GM21529 (cell line): ENCODE measurements around the gene DCST1.

Experiments
- ATAC-seq: cut with Tn5 transposase; IDR thresholded peaks from one replicate; pipeline ENCODE4 v1.9.1; 2021; ENCODE audit not compliant: unreplicated experiment

Gene DCST1

DNA sequence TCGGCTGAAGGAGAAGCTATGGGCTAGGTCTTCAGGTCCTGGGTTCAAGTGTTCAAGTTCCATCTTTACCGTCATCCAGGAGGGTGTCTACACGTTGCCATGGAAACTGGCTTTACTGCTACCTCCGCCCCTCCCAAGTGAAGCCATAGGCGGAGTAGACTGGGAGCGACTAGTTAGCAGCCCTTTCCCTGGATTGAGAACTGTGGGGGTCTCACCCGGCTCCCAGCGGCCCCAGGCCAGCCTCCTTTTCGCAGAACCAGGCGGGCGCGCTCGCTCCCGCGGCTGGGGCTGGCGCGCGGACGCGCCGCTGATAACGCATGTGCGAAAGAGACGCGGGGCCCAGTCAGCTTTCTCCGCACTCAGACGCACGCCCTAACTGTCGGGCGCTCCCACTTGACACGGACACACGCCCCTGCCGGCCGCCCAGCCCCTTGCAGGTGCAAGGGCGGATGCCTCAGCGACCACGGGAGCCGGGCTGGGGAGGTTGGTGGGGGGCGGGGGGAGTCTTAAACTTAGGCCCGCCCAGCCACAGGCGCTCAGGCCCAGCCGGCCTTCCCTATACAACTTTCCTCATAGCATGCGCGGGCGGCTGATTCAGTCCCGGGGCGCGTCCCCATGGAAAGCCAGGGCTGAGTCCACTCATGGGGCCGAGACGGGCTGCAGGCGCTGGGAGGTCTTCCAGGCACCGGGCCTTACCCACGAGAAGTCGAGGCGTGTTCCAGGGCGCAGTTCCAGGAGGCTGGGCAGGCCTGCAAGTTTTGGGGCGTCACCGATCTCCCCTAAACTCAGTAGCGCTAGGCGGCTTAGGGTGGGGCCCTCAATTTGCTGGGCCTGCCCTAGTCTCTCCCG lies 37.3 kb downstream of the DCST1 start:
- ATAC-seq = peak; percentile 64

DNA sequence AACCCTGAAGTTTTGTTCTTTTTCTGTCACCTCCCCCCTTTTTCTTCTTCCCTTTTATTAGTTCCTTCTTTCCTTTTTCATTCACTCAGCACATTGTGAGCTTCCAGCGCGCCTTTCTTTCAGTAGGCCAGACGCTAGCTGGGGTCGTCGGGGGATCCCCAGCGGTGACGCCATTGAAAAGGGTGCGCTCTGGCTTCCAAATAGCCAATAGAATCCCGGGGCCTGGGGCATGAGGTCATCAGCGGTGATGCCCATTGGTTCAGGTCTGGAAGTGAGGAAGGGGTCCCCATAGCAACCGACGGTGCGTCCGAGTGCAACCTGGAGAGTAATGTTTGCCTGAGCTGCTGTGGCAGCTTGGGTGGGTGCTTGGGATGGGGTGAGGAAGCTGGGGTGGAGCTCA lies 38.1 kb downstream of the DCST1 start:
- no peak for ATAC-seq

DNA sequence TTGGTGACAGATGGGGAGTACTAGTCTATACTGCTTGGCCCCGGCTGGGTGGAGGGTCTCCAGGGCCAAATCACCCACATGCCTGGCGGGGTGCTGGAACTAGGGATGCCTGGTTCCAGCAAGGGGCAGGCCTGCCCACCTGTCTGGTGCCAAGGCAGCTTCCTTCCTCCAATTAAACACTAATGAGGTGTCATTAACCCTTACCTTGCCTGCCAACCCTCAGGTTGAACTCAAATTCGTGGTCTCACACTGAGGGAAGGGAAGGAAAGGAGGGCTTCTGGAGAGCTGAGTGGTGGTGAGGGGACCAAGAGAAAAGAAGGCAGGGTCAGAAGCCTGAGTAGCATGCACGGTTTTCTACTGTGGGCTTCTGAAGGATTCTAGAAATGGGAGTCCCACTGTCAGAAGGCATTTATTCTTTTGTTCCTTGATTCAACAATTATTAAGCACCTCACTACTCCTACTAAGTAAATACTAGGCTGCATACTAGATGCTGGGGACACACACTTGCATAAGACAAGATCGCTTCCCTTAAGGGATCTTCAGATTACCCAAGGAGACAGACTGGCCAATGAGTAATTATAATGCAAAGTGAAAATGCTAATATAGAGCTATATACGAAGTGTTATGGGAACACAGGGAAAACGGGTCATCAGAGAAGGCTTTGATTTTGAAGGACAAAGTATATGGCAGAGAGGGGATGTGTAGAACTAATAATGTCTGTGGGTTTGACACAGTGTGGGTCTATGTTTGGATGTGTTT lies 39.1 kb downstream of the DCST1 start:
- no peak for ATAC-seq

- no peak for ATAC-seq
Measured at GRCh38 chr1:155073377-155074242, 40.0 kb downstream of the DCST1 start.

DNA sequence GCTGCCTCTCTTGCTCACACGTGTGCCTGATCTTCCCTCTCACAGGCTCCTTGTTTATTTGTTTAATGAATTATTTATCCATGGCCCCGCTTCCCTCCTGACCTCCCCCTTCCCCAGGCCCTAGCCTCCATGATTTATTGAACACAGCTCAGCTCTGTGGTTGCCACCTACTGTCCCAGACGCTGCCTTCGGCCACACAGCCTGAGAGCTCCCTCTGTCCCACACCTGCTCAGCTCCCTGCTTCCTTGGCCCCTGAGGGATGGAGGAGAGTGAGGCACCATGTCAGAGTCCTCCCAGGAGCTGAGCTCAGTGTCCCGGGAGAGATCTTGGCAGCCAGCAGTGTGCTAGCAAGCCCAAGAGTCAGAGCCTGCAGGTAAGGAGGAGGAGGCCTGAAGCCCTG lies 41.9 kb downstream of the DCST1 start:
- no peak for ATAC-seq

DNA sequence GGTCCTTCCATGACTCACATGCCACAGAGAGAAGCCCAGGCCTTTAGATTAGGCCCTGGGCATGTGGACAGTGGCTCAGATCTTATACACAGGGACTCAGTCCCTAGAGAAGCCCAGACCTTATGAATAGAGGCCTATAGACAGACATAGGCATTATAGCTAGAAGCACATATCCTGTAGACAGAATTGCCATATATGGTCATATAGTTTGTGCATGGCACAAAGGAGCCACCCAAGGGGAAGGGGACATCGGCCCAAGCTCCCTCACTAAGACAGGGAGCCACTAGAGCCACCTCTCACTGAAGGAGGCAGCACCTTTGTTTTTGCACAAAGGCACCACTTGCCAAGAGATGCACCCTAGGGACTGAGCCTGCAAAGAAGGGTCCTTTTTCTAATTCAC lies 42.7 kb downstream of the DCST1 start:
- no peak for ATAC-seq

- ATAC-seq = no peak
Measured at GRCh38 chr1:155077346-155077745, 43.7 kb downstream of the DCST1 start.

- ATAC-seq = no peak
Measured at GRCh38 chr1:155077758-155078445, 44.3 kb downstream of the DCST1 start.

DNA sequence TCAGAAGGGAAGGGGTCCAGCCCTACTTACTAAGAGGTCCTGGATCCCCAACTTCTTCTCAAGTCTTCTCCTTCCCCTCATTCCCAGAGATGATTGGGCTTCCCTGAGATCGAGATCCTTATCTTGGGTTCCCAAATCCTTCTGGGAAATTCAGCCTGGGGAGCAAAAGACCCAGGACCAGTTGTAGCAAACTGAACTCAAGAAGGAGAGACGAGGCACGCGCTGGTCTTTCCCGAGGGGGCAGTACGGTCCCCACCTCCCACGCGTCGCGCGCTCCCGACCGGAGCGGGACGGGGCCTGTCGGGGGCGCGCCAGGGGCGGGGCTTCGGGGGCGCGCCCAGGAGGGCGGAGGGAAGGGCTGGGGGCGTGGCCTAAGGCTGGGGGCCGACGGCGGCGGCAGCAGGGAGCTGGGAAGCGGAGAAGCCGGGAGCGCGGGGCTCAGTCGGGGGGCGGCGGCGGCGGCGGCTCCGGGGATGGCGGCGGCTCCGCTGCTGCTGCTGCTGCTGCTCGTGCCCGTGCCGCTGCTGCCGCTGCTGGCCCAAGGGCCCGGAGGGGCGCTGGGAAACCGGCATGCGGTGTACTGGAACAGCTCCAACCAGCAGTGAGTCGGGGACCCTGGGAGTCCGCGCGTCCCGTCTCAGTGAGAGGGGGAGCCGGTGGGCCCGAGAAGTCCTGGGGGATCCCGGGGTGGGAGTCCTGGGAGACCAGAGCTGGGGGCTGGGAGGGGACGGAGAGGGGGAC lies 45.0 kb downstream of the DCST1 start, which contains the start of gene EFNA3:
TSS of gene EFNA3 (plus strand) at position 369 of the 741 bp plus-strand sequence. CDS start at position 474, 105 bp downstream.
- ATAC-seq = no peak

DNA sequence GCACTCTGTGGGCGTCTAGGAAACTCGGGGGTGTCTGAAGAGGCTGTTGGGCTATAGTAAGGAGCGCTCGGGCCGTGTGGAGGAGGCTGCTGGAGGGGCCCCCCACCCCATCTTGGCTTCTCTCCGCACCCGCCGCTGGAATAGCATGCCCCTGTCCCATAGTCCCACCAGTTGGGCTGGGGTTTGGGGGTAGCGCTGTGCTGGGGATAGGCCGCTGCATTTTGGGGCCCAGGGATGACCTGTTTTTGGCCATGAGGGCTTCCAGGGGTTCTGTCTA lies 45.5 kb downstream of the DCST1 start:
- no peak for ATAC-seq

- no peak for ATAC-seq
Measured at GRCh38 chr1:155079487-155080311, 46.1 kb downstream of the DCST1 start.

GRCh38 chr1:155080312-155081228 lies 46.9 kb downstream of the DCST1 start:
- no peak for ATAC-seq

DNA sequence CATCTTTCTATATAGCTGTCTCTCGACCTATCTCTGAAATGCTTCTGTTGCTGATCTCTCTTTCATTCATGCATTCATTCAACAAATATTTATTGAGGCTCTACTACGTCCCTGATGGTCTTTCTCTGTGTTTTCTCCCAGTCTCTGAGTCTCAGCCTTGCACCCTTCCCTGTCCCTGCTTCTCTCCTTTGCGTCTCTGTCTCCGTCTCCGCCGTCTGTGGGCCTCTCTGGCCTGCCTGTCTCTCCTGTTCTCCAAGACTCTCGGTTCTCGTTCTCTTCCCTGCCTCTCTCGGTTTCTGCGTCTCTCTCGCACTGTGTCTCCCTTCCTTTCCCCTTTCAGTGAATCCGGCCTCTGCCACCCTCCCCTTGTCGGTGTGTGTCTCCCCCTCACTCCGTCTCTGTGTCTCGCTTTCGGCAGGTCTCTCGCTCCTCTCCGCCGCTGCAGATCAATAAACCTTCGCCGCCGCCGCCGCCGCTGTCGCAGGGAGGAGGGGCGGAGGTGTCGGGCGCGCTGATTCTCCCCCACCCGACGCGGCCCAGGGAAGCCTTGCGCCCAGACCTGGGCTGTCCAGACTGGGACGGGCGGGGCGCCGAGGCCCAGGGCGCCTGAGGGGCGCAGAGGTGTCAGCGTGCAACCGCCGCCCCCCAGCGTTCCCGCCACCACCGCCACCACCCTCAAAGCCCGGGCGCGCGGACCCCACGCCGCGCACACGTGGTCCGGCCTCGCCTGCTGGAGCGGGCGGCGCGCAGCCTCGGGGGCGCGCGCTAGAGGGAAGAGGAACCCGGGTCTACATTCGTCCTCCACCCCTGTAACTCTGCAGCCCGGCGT lies 48.1 kb downstream of the DCST1 start:
- no peak for ATAC-seq

- ATAC-seq = no peak
Measured at GRCh38 chr1:155082301-155083051, 48.9 kb downstream of the DCST1 start.

GRCh38 chr1:155083052-155083541 lies 49.5 kb downstream of the DCST1 start:
- no peak for ATAC-seq
